ENCODE results near the gene TNRC6C. TPM values are rescaled to one million over a fixed set of nuclear protein-coding genes. Genes with fewer than 3 reads are reported as not detected.

The TNRC6C gene
- total and polyA plus RNA-seq, 5 donors = 8.6 to 32.8 (median 24.4) TPM

DNA sequence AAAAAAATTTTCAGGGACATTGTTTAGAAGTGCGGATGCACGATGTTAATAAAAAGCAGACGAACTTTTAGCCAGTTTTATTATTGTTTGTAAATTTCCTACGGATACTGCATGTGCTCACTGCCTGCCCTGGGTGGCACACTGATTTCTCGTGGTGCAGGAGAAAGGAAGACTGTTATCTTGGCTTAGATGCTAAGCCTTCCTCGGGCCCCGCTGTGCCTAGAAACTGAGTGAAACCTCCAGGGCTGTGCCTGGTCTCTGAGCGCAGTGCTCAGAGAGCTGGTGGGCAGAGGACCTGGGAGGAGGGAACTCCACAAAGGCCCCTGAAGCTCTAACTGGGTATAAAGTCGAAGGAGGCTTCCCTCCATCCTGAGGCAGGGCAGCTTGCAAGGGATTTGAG, 35.4 kb upstream of the TNRC6C start:
- no peak overlapping the region for H3K27ac ChIP-seq (ENCODE audit: low read length)
- H3K27me3 ChIP-seq (ENCODE audit: control insufficient read depth, insufficient read depth) = no peaks in the 10 kb centered on the region
- DNase-seq (no peak), ATAC-seq (no peak)
- intact Hi-C loops (cut with DNase I) = no loop called here
- H3K4me1 ChIP-seq (ENCODE audit: control insufficient read depth, insufficient read depth, low read length) = peaks cover 3% of the 10 kb centered on the region
- 70% methylated on average over 9 of the region's 9 CpGs for WGBS
- H3K4me3 ChIP-seq (ENCODE audit: low read length) = no peak overlapping the region
- no peaks in the 10 kb centered on the region for H3K9me3 ChIP-seq (ENCODE audit: control insufficient read depth, low read length)

GRCh38 chr17:77923776-77924513, 34.6 kb upstream of the TNRC6C start:
- intact Hi-C loops (cut with DNase I) = no loop called here
- Histone ChIP-seq H3K27ac (ENCODE audit: low read length) (no peak overlapping the region), H3K9me3 (ENCODE audit: control insufficient read depth, low read length) (no peaks in the 10 kb centered on the region), H3K4me1 (ENCODE audit: control insufficient read depth, insufficient read depth, low read length) (peaks cover 3% of the 10 kb centered on the region), H3K27me3 (ENCODE audit: control insufficient read depth, insufficient read depth) (no peaks in the 10 kb centered on the region), H3K4me3 (ENCODE audit: low read length) (no peak overlapping the region)
- 85% methylated on average over 10 of the region's 10 CpGs for WGBS
- DNase-seq = no peak
- no peak for ATAC-seq

DNA sequence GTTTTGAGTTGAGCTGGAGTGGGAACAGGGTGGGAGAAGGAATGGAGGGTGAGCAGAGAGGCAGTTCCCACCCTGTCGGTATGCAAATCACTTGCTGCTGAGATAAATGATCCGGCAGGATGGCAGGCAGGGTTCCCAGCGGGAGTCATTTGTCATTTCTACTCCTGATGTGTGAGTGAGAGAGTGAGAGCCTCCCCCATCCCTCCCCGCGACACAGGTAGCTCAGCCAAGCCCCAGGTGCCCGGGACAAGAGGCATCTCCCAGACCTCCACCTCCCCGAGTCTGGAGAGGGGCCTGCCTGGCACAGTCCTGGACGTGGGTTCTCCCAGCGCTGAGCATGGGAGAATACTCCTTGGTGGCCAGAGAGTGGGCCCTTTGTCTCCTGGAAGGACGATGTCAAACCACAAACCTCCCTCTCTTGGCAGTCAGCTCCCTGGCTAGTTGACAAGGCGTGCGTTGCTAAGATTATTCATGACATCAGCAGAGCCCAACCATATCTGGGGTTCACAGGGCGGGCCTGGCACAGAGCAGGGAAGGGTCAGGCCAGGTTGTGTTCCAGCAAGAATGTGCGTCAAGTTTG, 33.7 kb upstream of the TNRC6C start:
- intact Hi-C loops (cut with DNase I) = no loop called here
- DNase-seq = peak; percentile 90 to 94 (median 90)
- Histone ChIP-seq H3K9me3 (ENCODE audit: control insufficient read depth, low read length) (no peaks in the 10 kb centered on the region), H3K27ac (ENCODE audit: low read length) (no peak overlapping the region), H3K4me1 (ENCODE audit: control insufficient read depth, insufficient read depth, low read length) (peaks cover 3% of the 10 kb centered on the region), H3K4me3 (ENCODE audit: low read length) (no peak overlapping the region), H3K27me3 (ENCODE audit: control insufficient read depth, insufficient read depth) (no peaks in the 10 kb centered on the region)
- ATAC-seq = peak; percentile 91 to 94
- 26% methylated on average over 14 of the region's 14 CpGs for WGBS

GRCh38 chr17:77925831-77926543, 32.5 kb upstream of the TNRC6C start:
- Histone ChIP-seq H3K4me3 (ENCODE audit: low read length) (no peak overlapping the region), H3K27me3 (ENCODE audit: control insufficient read depth, insufficient read depth) (no peaks in the 10 kb centered on the region), H3K27ac (ENCODE audit: low read length) (no peak overlapping the region), H3K9me3 (ENCODE audit: control insufficient read depth, low read length) (no peaks in the 10 kb centered on the region), H3K4me1 (ENCODE audit: control insufficient read depth, insufficient read depth, low read length) (peaks cover 3% of the 10 kb centered on the region)
- WGBS = 76% methylated on average over 11 of the region's 11 CpGs
- intact Hi-C loops (cut with DNase I) = no loop called here
- DNase-seq (no peak), ATAC-seq (no peak)

- Histone ChIP-seq H3K4me3 (ENCODE audit: low read length) (no peak overlapping the region), H3K4me1 (ENCODE audit: control insufficient read depth, insufficient read depth, low read length) (peaks cover 3% of the 10 kb centered on the region), H3K27ac (ENCODE audit: low read length) (no peak overlapping the region), H3K9me3 (ENCODE audit: control insufficient read depth, low read length) (no peaks in the 10 kb centered on the region), H3K27me3 (ENCODE audit: control insufficient read depth, insufficient read depth) (no peaks in the 10 kb centered on the region)
- 94% methylated on average over 2 of the region's 2 CpGs for WGBS
- no peak for DNase-seq
- intact Hi-C loops (cut with DNase I) = no loop called here
- ATAC-seq = no peak
These were observed 31.5 kb upstream of the TNRC6C start for GRCh38 chr17:77926981-77927380.

DNA sequence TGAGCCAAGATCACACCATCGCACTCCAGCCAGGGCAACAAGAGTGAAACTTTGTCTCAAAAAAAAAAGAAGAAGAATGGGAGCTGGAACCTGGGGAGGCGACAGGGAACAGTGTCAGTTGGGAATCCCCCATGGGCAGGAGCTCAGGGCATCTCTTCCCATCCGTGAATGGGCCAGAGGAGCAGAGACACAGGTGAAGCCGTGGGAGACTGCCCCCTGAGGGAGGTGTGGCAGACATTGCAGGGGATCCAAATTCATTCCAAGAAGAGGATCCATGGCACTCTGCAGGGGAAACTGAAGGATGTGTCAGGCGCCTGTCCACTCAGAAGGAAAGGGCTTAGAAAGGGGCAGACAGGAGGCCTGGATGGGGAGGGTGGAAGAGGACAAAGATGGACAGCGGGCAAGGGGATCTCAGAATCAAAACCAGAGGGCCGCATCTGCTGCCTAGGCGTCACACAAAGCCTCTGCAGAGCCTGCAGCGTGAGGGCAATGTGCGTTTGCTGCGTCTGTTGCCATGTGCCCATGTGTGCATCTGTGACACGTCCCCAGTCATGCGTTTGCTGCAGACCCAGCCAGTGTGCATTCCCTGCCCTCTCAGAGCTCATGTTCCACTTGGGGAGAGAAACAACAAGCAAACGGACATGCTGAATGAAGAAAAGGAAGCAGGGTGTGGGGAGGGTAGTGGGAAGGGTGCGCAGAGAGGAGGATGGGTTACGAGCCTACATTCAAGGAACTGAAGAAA, 30.6 kb upstream of the TNRC6C start:
- H3K27ac ChIP-seq (ENCODE audit: low read length) = no peak overlapping the region
- H3K4me3 ChIP-seq (ENCODE audit: low read length) = no peak overlapping the region
- WGBS = 83% methylated on average over 16 of the region's 16 CpGs
- ATAC-seq = no peak
- peaks cover 3% of the 10 kb centered on the region for H3K4me1 ChIP-seq (ENCODE audit: control insufficient read depth, insufficient read depth, low read length)
- intact Hi-C loops (cut with DNase I) = no loop called here
- no peaks in the 10 kb centered on the region for H3K9me3 ChIP-seq (ENCODE audit: control insufficient read depth, low read length)
- DNase-seq = no peak
- H3K27me3 ChIP-seq (ENCODE audit: control insufficient read depth, insufficient read depth) = no peaks in the 10 kb centered on the region

GRCh38 chr17:77928519-77929179, 29.9 kb upstream of the TNRC6C start:
- intact Hi-C loops (cut with DNase I) = no loop called here
- no peak overlapping the region for H3K4me3 ChIP-seq (ENCODE audit: low read length)
- H3K27me3 ChIP-seq (ENCODE audit: control insufficient read depth, insufficient read depth) = no peaks in the 10 kb centered on the region
- no peaks in the 10 kb centered on the region for H3K9me3 ChIP-seq (ENCODE audit: control insufficient read depth, low read length)
- no peak overlapping the region for H3K27ac ChIP-seq (ENCODE audit: low read length)
- ATAC-seq (no peak), DNase-seq (no peak)
- WGBS = 63% methylated on average over 3 of the region's 3 CpGs
- H3K4me1 ChIP-seq (ENCODE audit: control insufficient read depth, insufficient read depth, low read length) = peaks cover 3% of the 10 kb centered on the region

GRCh38 chr17:77929180-77929564, 29.3 kb upstream of the TNRC6C start:
- WGBS = 78% methylated on average over 6 of the region's 6 CpGs
- intact Hi-C loops (cut with DNase I) = no loop called here

DNA sequence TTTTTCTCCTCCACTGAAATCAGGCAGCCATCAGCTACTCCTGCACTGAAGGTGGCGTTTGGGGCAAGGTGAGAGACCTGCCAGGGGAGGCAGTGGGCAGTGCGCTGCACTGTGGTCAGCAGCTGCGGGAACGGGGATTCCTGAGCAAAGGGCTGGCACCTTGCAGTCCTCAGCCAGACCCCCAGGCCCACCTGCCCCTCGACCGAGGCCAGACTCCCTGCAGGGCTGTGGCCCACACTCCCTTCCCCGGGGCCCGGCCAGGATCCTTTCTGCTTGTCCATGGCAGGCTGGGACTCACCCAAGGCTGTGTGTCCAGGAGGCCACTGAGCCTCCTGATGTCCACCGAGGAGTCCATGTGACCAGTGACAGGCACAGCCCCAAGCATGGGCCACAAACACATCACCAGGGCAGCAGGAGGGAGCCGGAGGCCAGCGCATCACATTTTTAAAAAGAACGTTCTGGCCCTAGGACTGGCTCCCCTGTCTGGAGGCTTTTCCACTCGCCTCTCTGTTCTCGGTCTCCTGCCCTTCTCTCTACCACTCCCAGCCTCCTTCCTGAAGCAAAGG, 28.5 kb upstream of the TNRC6C start:
- Histone ChIP-seq H3K4me1 (ENCODE audit: control insufficient read depth, insufficient read depth, low read length) (no peaks in the 10 kb centered on the region), H3K9me3 (ENCODE audit: control insufficient read depth, low read length) (no peaks in the 10 kb centered on the region), H3K4me3 (ENCODE audit: low read length) (no peak overlapping the region), H3K27ac (ENCODE audit: low read length) (no peak overlapping the region), H3K27me3 (ENCODE audit: control insufficient read depth, insufficient read depth) (no peaks in the 10 kb centered on the region)
- DNase-seq (no peak), ATAC-seq (no peak)
- intact Hi-C loops (cut with DNase I) = no loop called here
- 87% methylated on average over 14 of the region's 14 CpGs for WGBS

More at GRCh38 chr17:77929180-77929564, 29.3 kb upstream of the TNRC6C start:
- Histone ChIP-seq H3K9me3 (ENCODE audit: control insufficient read depth, low read length) (no peaks in the 10 kb centered on the region), H3K4me3 (ENCODE audit: low read length) (no peak overlapping the region), H3K27ac (ENCODE audit: low read length) (no peak overlapping the region), H3K4me1 (ENCODE audit: control insufficient read depth, insufficient read depth, low read length) (peaks cover 3% of the 10 kb centered on the region), H3K27me3 (ENCODE audit: control insufficient read depth, insufficient read depth) (no peaks in the 10 kb centered on the region)
- no peak for ATAC-seq
- no peak for DNase-seq

Measured in right cardiac atrium (tissue), 5 donors.